DND-41 (cell line): ENCODE data around the gene CYP27A1.

Experiments
- ATAC-seq: fragments of 200-7000 bp; cut with Tn5 transposase; 3 replicates; pipeline ENCODE4 v1.9.1; 2021; ENCODE audit warnings: low read depth; ENCODE audit not compliant: insufficient read depth
- DNase-seq: peaks from one replicate; pipeline ENCODE4 v3.0.0-alpha.2; 2020
- H2AFZ ChIP-seq: 2 replicates; pipeline ENCODE4 v1.6.0; 2012; ENCODE audit warnings: low read depth, low read length
- H3K27ac ChIP-seq: 2 replicates; pipeline ENCODE4 v1.5.1; 2012; ENCODE audit warnings: low read length, inconsistent platforms
- H3K27me3 ChIP-seq: fragments of 200-600 bp; sonication (generic); 2 replicates; pipeline ENCODE4 v1.6.0; 2012; ENCODE audit warnings: low read length, mild to moderate bottlenecking, inconsistent platforms; ENCODE audit not compliant: insufficient read depth, poor library complexity
- H3K36me3 ChIP-seq: 2 replicates; pipeline ENCODE4 v1.5.1; 2012; ENCODE audit warnings: low read length, inconsistent platforms; ENCODE audit not compliant: insufficient read depth
- H3K4me1 ChIP-seq: 2 replicates; pipeline ENCODE4 v1.5.1; 2012; ENCODE audit warnings: mild to moderate bottlenecking, low read length; ENCODE audit not compliant: insufficient read depth
- H3K4me2 ChIP-seq: 2 replicates; pipeline ENCODE4 v1.6.0; 2012; ENCODE audit warnings: mild to moderate bottlenecking, moderate library complexity, low read length, inconsistent platforms; ENCODE audit not compliant: insufficient read depth
- H3K4me3 ChIP-seq, 2 experiments: fragments of 200-600 bp in 1 of 2; shearing (Covaris generic) in 1 of 2; 2 replicates each; pipeline ENCODE4 v1.5.1; 2012 to 2016; ENCODE audit warnings: inconsistent platforms in 2 of 2, low read length in 2 of 2, mild to moderate bottlenecking in 2 of 2, low read depth in 1 of 2, moderate library complexity in 1 of 2
- H3K79me2 ChIP-seq: 2 replicates; pipeline ENCODE4 v1.6.0; 2012; ENCODE audit warnings: low read length, inconsistent platforms; ENCODE audit not compliant: insufficient read depth
- H3K9ac ChIP-seq: 2 replicates; pipeline ENCODE4 v1.6.0; 2012; ENCODE audit warnings: low read depth, mild to moderate bottlenecking, inconsistent platforms, low read length, moderate library complexity
- H3K9me3 ChIP-seq: 2 replicates; pipeline ENCODE4 v1.5.1; 2012; ENCODE audit warnings: low read length, moderate library complexity, mild to moderate bottlenecking, inconsistent platforms; ENCODE audit not compliant: insufficient read depth, severe bottlenecking
- H4K20me1 ChIP-seq: 2 replicates; pipeline ENCODE4 v1.6.0; 2012; ENCODE audit warnings: low read length; ENCODE audit not compliant: insufficient read depth
- CTCF ChIP-seq: IDR thresholded peaks from 2 replicates; pipeline ENCODE4 v1.5.1; 2012; ENCODE audit warnings: borderline replicate concordance, low read length, moderate library complexity, mild to moderate bottlenecking; ENCODE audit not compliant: poor library complexity, severe bottlenecking; ENCODE audit errors: extremely low read depth
- EZH2 ChIP-seq: IDR thresholded peaks from 3 replicates; pipeline ENCODE4 v1.6.1; 2012; ENCODE audit warnings: borderline replicate concordance, low read depth, mild to moderate bottlenecking, moderate library complexity, low read length, inconsistent platforms; ENCODE audit not compliant: severe bottlenecking

CYP27A1 gene

GRCh38 chr2:218823196-218823855, 41.4 kb downstream of the CYP27A1 start:
- no peaks in the 10 kb centered on the region for H3K4me1 ChIP-seq
- H3K9me3 ChIP-seq, result no peaks in the 10 kb centered on the region
- TF ChIP-seq EZH2 (no peak), CTCF (no peak)
- H3K79me2 ChIP-seq, result no peaks in the 10 kb centered on the region
- peaks cover 8% of the 10 kb centered on the region for H3K27me3 ChIP-seq
- no peak overlapping the region for H3K4me2 ChIP-seq
- H2AFZ ChIP-seq, result no peak overlapping the region
- H3K36me3 ChIP-seq, result no peaks in the 10 kb centered on the region
- no peak overlapping the region for H3K4me3 ChIP-seq
- H4K20me1 ChIP-seq, result no peaks in the 10 kb centered on the region
- ATAC-seq (no peak), DNase-seq (no peak)
- H3K9ac ChIP-seq, result no peak overlapping the region
- no peak overlapping the region for H3K27ac ChIP-seq

DNA sequence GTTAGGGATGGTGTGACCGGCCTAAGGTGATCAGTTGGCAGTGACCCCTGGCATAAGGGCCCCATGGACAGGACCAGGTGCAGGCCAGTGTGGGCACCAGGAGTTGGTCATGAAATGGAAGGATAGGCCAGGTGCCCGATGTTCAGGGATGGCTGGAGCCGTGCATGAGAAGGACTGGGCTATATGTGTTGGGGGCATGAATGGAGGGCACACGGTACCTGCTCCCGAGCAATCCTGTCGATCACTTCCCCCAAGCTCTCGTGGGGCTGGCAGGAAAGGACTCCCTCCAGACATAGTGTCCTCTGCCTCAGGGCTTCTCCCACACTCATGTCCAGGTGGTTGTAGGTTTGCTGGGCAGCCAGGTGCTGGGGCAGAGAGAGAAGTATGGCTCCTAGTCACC, 42.1 kb downstream of the CYP27A1 start:
- ATAC-seq (no peak), DNase-seq (no peak)
- Histone ChIP-seq H3K4me2 (no peak overlapping the region), H3K79me2 (no peaks in the 10 kb centered on the region), H3K9me3 (no peaks in the 10 kb centered on the region), H3K36me3 (no peaks in the 10 kb centered on the region), H3K4me3 (no peak overlapping the region), H3K4me1 (no peaks in the 10 kb centered on the region), H3K27ac (no peak overlapping the region), H4K20me1 (no peaks in the 10 kb centered on the region), H3K9ac (no peak overlapping the region), H2AFZ (no peak overlapping the region), H3K27me3 (peaks cover 8% of the 10 kb centered on the region)
- TF ChIP-seq CTCF (no peak), EZH2 (no peak)

- H2AFZ ChIP-seq, result no peak overlapping the region
- DNase-seq, result no peak
These were observed 44.8 kb downstream of the CYP27A1 start for GRCh38 chr2:218826791-218827190.

More at GRCh38 chr2:218826791-218827190, 44.8 kb downstream of the CYP27A1 start:
- Histone ChIP-seq H3K4me2 (no peak overlapping the region), H3K9ac (no peak overlapping the region), H3K27ac (no peak overlapping the region), H4K20me1 (no peaks in the 10 kb centered on the region), H3K79me2 (no peaks in the 10 kb centered on the region), H3K9me3 (no peaks in the 10 kb centered on the region), H3K36me3 (no peaks in the 10 kb centered on the region), H3K4me3 (no peak overlapping the region), H3K27me3 (peaks cover 12% of the 10 kb centered on the region), H3K4me1 (no peaks in the 10 kb centered on the region)
- no peak for ATAC-seq
- TF ChIP-seq EZH2, result no peak
- TF ChIP-seq CTCF, result no peak
